Activated naive CD8-positive, alpha-beta T cell treated with anti-CD3 and anti-CD28 coated beads, Interleukin-2, amount 50 U/mL, for 24 hours (primary cell): ENCODE measurements around the gene LRRTM2.
A peak's percentile ranks its signal among the peaks of the same experiment; 100 is the strongest.

ENCODE experiments used
- ATAC-seq: fragments of 150-1000 bp; cut with Tn5 transposase; one replicate; pipeline ENCODE4 v1.10.0; 2021
- DNase-seq: peaks from one replicate; pipeline ENCODE4 v3.0.0; 2021
- H3K27ac Mint-ChIP-seq: one replicate; pipeline ENCODE4 v1.8.0; 2021; ENCODE audit warnings: mild to moderate bottlenecking, mixed read lengths
- H3K27me3 Mint-ChIP-seq: one replicate; pipeline ENCODE4 v1.8.0; 2021; ENCODE audit warnings: mixed read lengths
- H3K36me3 Mint-ChIP-seq: one replicate; pipeline ENCODE4 v1.8.0; 2021; ENCODE audit warnings: low read depth, mixed read lengths
- H3K4me1 Mint-ChIP-seq: one replicate; pipeline ENCODE4 v1.8.0; 2021; ENCODE audit warnings: mixed read lengths
- H3K4me3 Mint-ChIP-seq: one replicate; pipeline ENCODE4 v1.8.0; 2021; ENCODE audit warnings: mild to moderate bottlenecking, moderate library complexity, mixed read lengths
- H3K9me3 Mint-ChIP-seq: one replicate; pipeline ENCODE4 v1.8.0; 2021; ENCODE audit warnings: mixed read lengths

The LRRTM2 gene

GRCh38 chr5:138872841-138873465 is 2.2 kb downstream of the LRRTM2 start:
- ATAC-seq (no peak), DNase-seq (no peak)
- H3K9me3 Mint-ChIP-seq, result no peaks in the 10 kb centered on the region
- H3K27ac Mint-ChIP-seq, result no peak overlapping the region
- H3K4me3 Mint-ChIP-seq, result no peak overlapping the region
- H3K4me1 Mint-ChIP-seq, result peaks cover 20% of the 10 kb centered on the region
- no peaks in the 10 kb centered on the region for H3K36me3 Mint-ChIP-seq
- peaks cover 23% of the 10 kb centered on the region for H3K27me3 Mint-ChIP-seq

- H3K27ac Mint-ChIP-seq, result no peak overlapping the region
- DNase-seq (no peak), ATAC-seq (no peak)
- H3K9me3 Mint-ChIP-seq, result no peaks in the 10 kb centered on the region
- no peak overlapping the region for H3K4me3 Mint-ChIP-seq
- peaks cover 20% of the 10 kb centered on the region for H3K4me1 Mint-ChIP-seq
- H3K36me3 Mint-ChIP-seq, result no peaks in the 10 kb centered on the region
- H3K27me3 Mint-ChIP-seq, result peaks cover 23% of the 10 kb centered on the region
Observed at GRCh38 chr5:138870611-138871010, 4.5 kb downstream of the LRRTM2 start.

GRCh38 chr5:138869763-138870500 is 5.2 kb downstream of the LRRTM2 start:
- Mint-ChIP-seq H3K27ac (peak overlapping the region; percentile 5), H3K4me1 (peaks cover 20% of the 10 kb centered on the region), H3K36me3 (peaks cover 4% of the 10 kb centered on the region), H3K27me3 (peaks cover 23% of the 10 kb centered on the region), H3K4me3 (no peak overlapping the region), H3K9me3 (no peaks in the 10 kb centered on the region)
- DNase-seq (no peak), ATAC-seq (peak; percentile 49)

- Mint-ChIP-seq H3K4me3 (no peak overlapping the region), H3K27ac (no peak overlapping the region), H3K9me3 (peaks cover 7% of the 10 kb centered on the region), H3K4me1 (peaks cover 20% of the 10 kb centered on the region), H3K36me3 (peaks cover 7% of the 10 kb centered on the region), H3K27me3 (peaks cover 21% of the 10 kb centered on the region)
- DNase-seq (no peak), ATAC-seq (no peak)
Observed at GRCh38 chr5:138869038-138869437, 6.1 kb downstream of the LRRTM2 start.

- DNase-seq, result no peak
- Mint-ChIP-seq H3K4me3 (no peak overlapping the region), H3K27ac (no peak overlapping the region), H3K9me3 (peaks cover 14% of the 10 kb centered on the region), H3K4me1 (peaks cover 20% of the 10 kb centered on the region), H3K27me3 (peaks cover 15% of the 10 kb centered on the region), H3K36me3 (peaks cover 13% of the 10 kb centered on the region)
- ATAC-seq, result no peak
Observed at GRCh38 chr5:138867011-138867410, 8.1 kb downstream of the LRRTM2 start.

GRCh38 chr5:138853132-138853531 is 22.0 kb downstream of the LRRTM2 start:
- H3K4me3 Mint-ChIP-seq, result no peak overlapping the region
- peaks cover 4% of the 10 kb centered on the region for H3K27me3 Mint-ChIP-seq
- no peaks in the 10 kb centered on the region for H3K36me3 Mint-ChIP-seq
- no peak for DNase-seq
- H3K4me1 Mint-ChIP-seq, result no peaks in the 10 kb centered on the region
- H3K9me3 Mint-ChIP-seq, result no peaks in the 10 kb centered on the region
- no peak overlapping the region for H3K27ac Mint-ChIP-seq
- no peak for ATAC-seq

GRCh38 chr5:138850865-138851435 is 24.2 kb downstream of the LRRTM2 start:
- Mint-ChIP-seq H3K27ac (no peak overlapping the region), H3K4me1 (peaks cover 5% of the 10 kb centered on the region), H3K27me3 (peaks cover 4% of the 10 kb centered on the region), H3K9me3 (no peaks in the 10 kb centered on the region), H3K36me3 (no peaks in the 10 kb centered on the region), H3K4me3 (no peak overlapping the region)
- no peak for DNase-seq
- ATAC-seq, result no peak

- Mint-ChIP-seq H3K9me3 (no peaks in the 10 kb centered on the region), H3K4me3 (no peak overlapping the region), H3K27me3 (peaks cover 4% of the 10 kb centered on the region), H3K27ac (no peak overlapping the region), H3K4me1 (peaks cover 5% of the 10 kb centered on the region), H3K36me3 (no peaks in the 10 kb centered on the region)
- DNase-seq (no peak), ATAC-seq (no peak)
Observed at GRCh38 chr5:138849882-138850281, 25.3 kb downstream of the LRRTM2 start.

GRCh38 chr5:138849439-138849838 is 25.7 kb downstream of the LRRTM2 start:
- H3K9me3 Mint-ChIP-seq, result no peaks in the 10 kb centered on the region
- H3K27me3 Mint-ChIP-seq, result peaks cover 2% of the 10 kb centered on the region
- H3K36me3 Mint-ChIP-seq, result no peaks in the 10 kb centered on the region
- ATAC-seq (no peak), DNase-seq (no peak)
- no peak overlapping the region for H3K4me3 Mint-ChIP-seq
- H3K27ac Mint-ChIP-seq, result no peak overlapping the region
- peaks cover 5% of the 10 kb centered on the region for H3K4me1 Mint-ChIP-seq

- H3K27ac Mint-ChIP-seq, result no peak overlapping the region
Observed at GRCh38 chr5:138844812-138845513, 30.2 kb downstream of the LRRTM2 start.

GRCh38 chr5:138844125-138844461 is 31.0 kb downstream of the LRRTM2 start:
- Mint-ChIP-seq H3K9me3 (no peaks in the 10 kb centered on the region), H3K27ac (no peak overlapping the region), H3K4me3 (no peak overlapping the region), H3K36me3 (no peaks in the 10 kb centered on the region), H3K27me3 (no peaks in the 10 kb centered on the region), H3K4me1 (peaks cover 13% of the 10 kb centered on the region)
- DNase-seq, result no peak
- no peak for ATAC-seq

More at GRCh38 chr5:138844812-138845513, 30.2 kb downstream of the LRRTM2 start:
- ATAC-seq, result no peak
- Mint-ChIP-seq H3K9me3 (no peaks in the 10 kb centered on the region), H3K4me3 (no peak overlapping the region), H3K27me3 (no peaks in the 10 kb centered on the region), H3K36me3 (no peaks in the 10 kb centered on the region), H3K4me1 (peaks cover 13% of the 10 kb centered on the region)
- DNase-seq, result no peak

GRCh38 chr5:138843316-138844124 is 31.6 kb downstream of the LRRTM2 start:
- H3K9me3 Mint-ChIP-seq, result no peaks in the 10 kb centered on the region
- H3K27ac Mint-ChIP-seq, result no peak overlapping the region
- no peaks in the 10 kb centered on the region for H3K27me3 Mint-ChIP-seq
- no peak for DNase-seq
- H3K4me1 Mint-ChIP-seq, result peaks cover 13% of the 10 kb centered on the region
- H3K4me3 Mint-ChIP-seq, result no peak overlapping the region
- H3K36me3 Mint-ChIP-seq, result no peaks in the 10 kb centered on the region
- ATAC-seq, result no peak

GRCh38 chr5:138841531-138841930 is 33.6 kb downstream of the LRRTM2 start:
- H3K4me3 Mint-ChIP-seq, result no peak overlapping the region
- no peak overlapping the region for H3K27ac Mint-ChIP-seq
- peaks cover 8% of the 10 kb centered on the region for H3K4me1 Mint-ChIP-seq
- H3K9me3 Mint-ChIP-seq, result no peaks in the 10 kb centered on the region
- ATAC-seq, result no peak
- H3K27me3 Mint-ChIP-seq, result peaks cover 3% of the 10 kb centered on the region
- peaks cover 1% of the 10 kb centered on the region for H3K36me3 Mint-ChIP-seq
- no peak for DNase-seq

- peaks cover 8% of the 10 kb centered on the region for H3K4me1 Mint-ChIP-seq
Observed at GRCh38 chr5:138840103-138840502, 35.0 kb downstream of the LRRTM2 start.

More at GRCh38 chr5:138840103-138840502, 35.0 kb downstream of the LRRTM2 start:
- Mint-ChIP-seq H3K27ac (no peak overlapping the region), H3K36me3 (peaks cover 1% of the 10 kb centered on the region), H3K9me3 (no peaks in the 10 kb centered on the region), H3K27me3 (peaks cover 6% of the 10 kb centered on the region), H3K4me3 (no peak overlapping the region)
- DNase-seq, result no peak
- no peak for ATAC-seq
